GM21528 (cell line): Measurements from ENCODE around the gene NRG3.
"Not testable (repeated sequence)": the region's sequence is repeated elsewhere in the genome, so short reads cannot be mapped to it uniquely, and the experiment has no call there.

Source experiments
- ATAC-seq: cut with Tn5 transposase; IDR thresholded peaks from one replicate; pipeline ENCODE4 v1.9.1; 2021; ENCODE audit warnings: mild to moderate bottlenecking, moderate library complexity; ENCODE audit not compliant: unreplicated experiment, low FRiP score

NRG3 gene

DNA sequence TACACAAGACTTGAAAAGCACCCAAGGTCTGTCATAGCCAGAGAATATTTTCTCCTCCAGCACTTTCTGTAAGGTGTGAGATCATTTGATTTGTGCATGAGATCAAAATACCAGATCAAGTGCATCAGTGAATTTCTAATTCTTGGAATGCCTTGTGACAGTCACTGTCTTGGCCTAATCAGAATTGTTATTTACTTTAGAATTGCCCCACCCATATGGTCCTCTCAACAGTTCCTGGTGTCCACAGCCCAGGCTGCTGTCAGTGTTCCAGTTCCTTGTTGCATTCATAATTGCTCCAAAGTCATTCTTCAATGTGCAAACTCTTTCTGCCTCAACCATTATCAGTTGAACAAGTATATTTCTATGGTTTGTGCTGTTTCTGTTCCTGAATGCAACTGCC lies 770.2 kb downstream of the NRG3 start:
- no peak for ATAC-seq

DNA sequence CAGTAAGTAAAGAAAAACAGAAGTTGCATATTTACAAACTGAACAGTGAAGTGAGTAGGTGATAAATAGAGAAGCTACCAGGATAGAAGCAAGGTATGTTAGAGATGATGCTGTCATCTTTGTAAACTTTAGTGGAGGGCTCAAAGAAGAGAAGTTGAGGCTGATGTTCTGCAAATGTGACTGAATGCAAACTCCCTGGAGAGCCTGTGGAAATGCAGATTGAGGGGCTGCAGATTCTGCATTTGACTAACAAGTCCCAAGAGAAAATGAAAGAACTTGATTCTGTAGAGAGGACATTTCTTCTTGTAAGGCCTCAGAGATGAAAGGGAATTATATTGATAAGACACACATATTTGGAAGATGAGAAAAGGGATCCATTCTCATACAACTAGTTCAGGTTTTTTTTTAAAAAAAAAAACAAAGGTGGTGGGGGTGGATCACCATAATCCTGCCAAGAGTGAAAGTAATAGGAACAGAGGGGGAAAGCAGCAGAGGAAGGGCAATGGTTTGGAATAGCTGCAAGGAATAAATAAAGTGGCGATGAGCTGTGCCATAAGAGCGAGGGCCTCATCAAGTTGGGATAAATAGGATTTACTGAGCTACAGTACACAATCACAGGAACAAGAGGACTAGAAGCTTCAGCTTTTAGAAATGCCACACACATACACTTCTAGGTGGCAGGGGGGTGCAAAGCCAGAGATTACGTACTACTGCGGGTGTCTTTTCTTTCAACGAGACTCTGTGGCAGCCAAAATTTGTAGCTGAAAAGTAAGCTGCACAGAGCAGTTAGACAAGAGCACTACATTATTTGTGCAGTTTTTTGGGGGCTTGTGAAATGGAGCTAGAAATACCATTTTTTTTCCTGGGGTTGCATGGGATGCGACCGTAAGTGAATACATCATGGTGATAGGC lies 778.5 kb downstream of the NRG3 start:
- ATAC-seq, result no peak

DNA sequence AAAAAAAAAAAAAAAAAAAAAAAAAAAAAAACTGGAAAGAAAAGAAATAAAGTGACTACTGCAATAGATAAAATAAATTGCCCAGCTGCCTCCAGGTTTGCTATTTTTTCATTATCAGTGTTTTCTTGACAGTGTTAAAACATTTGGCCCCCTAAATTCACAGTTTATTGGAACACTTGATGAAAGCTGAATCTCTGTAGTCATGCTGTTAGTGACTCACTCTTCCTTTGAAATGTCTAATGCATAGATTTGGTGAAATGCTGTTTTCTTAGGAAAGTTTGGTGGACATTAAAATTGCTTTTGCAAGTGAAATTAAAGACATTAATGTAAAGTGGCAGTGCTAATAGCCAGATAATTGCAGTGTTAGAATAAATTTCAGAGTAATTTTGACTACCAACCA lies 785.2 kb downstream of the NRG3 start:
- no peak for ATAC-seq

DNA sequence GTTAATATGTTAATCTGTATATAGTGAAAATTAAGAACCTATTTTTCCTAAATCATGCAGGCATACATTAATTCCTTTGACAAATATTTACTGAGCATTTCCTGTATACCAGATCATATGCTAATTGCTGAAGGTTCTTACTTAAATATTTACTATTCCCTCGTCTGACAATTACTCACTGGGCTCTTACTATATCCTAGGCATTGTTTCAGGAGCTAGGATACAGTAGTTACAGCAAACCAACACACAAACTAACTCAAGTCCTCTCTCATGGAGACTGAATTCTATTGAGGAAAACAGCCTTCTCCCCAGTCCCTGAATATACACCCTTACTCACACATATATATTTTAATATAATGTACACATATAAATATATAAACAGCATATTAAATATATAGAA lies 786.0 kb downstream of the NRG3 start:
- no peak for ATAC-seq

DNA sequence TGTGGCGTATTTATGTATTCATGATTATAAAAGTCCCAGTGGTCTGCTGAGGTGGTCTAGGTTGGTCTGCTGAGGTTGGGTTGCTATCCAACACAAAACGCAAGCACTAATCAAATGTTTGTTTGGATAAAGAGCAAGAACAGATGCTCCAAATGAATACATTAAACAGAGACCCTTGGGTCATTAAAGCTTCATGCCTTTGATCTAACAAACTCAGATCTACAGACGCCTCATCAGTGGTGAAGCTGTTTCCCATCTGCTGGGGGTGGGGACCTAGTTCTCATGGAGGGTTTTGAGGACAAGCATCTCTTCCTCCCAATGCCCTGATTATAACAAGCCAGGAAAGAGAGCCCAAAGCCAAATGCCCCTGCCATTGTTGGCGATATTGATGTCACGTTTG lies 786.7 kb downstream of the NRG3 start:
- ATAC-seq, result no peak

DNA sequence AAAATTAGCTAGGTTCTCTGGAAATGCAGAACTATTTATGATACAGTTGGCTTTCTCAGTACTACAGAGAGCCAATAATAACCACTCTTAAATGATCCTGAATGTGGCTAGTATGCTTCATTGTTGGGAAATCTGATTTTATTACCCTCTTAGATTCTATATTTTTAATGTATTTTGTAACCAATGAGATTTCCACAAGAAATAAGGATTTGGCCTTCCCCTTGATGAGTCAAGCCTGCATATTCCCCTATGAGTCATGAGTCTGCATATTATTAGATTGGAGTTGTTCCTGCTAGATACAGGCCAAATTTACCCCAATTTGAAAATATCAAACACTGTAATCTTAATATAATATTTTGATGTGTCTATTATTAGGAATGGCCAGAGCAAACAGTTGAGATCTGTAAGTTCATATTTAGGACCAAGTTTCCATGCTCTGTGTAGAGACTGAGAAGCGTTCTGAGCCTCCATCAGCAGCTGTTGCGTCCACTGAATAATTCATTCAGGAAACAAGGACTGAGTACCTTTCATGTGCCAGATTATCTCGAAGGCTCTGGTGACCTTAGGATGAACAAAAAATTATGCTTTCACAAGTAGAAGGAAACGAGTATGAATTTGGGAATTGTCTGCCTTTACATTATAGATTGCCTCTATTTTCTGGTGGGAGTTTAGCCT lies 793.4 kb downstream of the NRG3 start:
- no peak for ATAC-seq

DNA sequence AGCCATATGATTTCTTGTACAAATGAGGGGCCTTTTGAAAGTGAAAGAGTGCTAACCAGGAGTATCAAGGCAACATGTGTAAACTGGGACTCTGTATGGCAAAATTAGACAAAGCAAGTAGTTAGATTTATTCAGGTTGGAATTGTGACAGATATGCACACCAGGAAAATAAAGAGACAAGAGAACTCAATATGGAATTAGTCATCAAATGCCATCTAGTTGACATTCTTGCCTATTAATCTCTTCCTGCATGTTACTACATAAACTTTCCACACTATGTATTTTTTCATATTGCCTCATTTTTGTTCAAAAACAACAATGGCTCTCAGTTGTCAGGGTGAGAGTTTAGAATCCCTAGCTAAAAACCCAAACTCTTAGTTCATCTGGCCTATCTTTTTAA lies 799.0 kb downstream of the NRG3 start:
- no peak for ATAC-seq

DNA sequence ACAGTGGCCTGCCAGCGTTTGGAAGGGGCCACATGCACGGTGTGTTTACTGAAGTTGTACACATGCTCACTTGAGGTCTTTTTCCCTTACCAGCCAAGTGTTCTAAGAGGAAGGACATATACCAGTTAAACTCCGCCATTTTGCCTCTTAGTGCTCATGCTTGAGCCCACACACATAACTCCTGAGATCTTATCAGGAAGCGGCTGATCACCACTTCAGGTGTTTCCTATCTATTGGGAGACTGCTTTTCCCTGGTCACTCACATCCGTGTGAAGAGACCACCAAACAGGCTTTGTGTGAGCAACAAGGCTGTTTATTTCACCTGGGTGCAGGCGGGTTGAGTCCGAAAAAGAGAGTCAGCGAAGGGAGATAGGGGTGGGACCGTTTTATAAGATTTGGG lies 802.9 kb downstream of the NRG3 start:
- ATAC-seq, result not testable (repeated sequence)

DNA sequence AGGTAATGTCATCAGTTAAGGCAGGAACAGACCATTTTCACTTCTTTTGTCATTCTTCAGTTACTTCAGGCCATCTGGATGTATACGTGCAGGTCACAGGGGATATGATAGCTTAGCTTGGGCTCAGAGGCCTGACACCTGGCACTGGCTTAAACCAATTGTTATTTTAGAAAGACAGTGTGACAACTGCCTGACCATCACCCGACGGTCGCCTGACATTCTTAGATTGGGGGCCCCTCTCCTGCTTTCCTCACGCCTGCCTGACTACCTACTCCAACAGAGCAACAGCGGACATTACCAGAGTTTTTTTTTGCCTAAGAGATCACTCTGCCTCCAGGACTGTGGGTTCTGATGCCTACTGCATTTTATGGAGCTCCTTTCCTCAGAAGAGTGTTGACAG lies 803.5 kb downstream of the NRG3 start:
- ATAC-seq, result not testable (repeated sequence)

DNA sequence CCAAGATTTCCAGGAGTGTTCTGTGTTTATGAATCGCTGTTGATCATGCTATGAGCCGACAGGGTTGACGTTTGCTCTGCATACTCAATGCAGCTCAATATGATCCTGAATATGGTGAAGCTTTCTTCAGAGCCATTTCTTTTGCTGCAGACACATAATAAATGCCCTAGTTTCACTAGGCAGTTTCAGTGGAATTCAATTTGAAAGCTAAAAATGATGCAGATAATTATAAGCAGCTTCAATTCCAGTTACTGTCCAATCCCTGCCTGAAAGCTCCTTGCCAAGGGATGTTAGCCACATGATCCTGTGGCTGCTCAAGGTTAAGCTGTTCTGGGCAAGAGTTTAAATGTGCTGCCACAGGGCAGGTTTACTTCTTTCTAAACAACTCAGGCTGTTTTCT lies 805.6 kb downstream of the NRG3 start:
- ATAC-seq, result no peak

DNA sequence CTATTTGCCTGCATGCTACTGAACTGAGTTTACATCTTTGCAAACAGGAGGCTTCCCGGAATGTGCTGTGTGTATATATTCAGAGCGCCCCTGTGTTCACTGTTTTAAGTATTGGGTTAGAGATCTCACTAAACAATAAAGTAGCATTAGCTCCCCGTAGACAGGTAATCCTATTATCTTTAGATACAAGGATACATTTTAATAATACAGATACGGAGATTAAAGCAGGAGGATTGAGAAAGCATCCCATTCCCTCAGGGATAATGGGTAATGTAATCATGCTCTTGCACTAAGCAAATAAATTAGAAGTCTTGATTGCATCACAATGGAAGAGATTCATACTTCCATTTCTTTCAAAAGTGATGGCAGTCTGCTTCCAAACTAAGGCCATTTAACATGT lies 809.0 kb downstream of the NRG3 start:
- no peak for ATAC-seq

DNA sequence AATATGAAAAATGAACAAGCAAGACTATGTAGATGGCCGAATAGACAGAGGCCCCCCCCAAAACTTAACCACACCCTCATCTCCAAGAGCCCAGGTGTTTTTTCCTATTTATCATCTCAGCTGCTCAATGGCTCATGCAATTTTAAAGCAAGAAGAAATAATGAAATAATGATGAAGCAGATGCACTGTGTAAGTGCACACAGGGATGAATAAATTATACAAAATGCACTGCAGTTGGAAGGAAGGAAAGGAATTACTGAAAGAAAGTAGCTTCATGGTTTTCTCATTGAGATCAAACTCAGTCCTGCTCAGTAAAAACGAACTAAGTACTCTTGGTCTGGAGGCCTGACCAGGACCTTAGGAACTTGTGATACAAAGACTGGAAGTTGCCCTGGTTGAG lies 810.1 kb downstream of the NRG3 start:
- ATAC-seq, result no peak

DNA sequence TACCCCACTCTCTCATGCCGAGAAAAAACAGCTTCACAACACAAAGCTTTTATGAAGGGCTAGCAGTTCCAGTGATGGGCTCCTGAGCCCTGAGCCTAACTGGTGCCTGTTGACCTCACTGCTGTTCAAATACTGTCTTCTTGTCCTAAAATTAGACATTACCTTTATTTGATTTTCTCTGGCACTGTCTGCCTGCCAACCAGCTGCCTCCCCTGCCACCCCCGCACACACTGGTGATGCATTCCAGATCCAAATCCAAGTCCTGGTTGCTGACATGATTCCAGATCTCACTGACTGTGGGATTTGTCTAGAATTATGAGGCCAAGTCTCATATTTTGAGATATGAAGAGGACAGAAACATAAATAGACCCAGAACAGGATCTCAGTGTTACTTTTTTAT lies 816.2 kb downstream of the NRG3 start:
- no peak for ATAC-seq

DNA sequence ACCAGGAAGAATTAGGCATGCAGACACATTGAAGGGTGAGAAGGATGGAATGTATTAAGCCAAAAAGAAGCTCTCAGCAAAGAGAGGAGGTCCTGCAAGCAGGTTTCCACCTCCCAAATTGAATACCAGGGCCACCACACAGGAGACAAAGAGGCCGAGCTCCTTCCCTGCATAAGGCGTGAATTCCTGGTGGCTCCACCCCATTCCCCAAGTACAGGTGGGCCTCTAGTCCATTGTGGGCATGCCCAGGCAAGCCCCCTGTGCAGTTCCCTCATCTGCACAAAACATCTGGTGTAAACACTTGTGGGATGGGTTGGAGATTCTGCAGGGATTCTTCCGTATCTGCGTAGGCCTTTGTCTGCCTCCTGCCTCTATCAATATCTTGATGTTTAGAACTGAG lies 817.5 kb downstream of the NRG3 start:
- no peak for ATAC-seq

DNA sequence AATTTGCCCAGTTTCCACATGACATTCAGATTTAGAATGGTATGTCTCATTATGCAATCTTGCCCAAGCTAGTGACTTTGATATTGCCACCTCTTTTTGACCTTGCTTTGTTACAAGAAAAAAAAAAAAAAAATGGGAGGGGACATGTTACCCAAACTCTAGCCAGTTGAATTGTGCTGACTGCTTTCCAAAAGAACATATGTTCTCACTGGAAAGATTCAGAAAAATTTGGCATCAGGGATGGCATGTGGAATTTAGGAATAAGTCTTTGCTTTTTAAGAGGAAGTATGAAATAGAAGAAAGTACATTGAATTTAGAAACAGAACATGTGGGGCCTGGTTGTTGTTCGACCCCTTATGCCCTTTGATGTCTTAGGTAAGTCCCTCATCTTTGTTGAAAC lies 846.8 kb downstream of the NRG3 start:
- ATAC-seq, result no peak

DNA sequence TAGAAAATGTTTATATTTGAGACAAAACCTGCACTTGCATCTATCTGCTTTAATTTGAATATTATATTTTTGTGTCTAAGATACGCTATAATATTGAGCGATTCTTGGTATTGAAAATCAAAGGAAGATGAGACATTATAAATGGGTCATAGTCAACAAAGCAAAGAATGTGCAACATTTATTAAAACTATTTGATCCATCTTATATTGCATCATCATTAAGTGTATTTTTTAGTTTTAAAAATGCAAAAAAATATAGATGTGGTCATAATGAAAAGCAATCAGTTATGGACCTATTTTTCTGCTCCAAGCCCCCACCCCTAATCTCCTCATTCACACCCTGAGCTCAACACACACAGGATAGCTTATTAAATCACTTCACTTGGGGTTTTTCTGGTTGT lies 847.3 kb downstream of the NRG3 start:
- no peak for ATAC-seq

DNA sequence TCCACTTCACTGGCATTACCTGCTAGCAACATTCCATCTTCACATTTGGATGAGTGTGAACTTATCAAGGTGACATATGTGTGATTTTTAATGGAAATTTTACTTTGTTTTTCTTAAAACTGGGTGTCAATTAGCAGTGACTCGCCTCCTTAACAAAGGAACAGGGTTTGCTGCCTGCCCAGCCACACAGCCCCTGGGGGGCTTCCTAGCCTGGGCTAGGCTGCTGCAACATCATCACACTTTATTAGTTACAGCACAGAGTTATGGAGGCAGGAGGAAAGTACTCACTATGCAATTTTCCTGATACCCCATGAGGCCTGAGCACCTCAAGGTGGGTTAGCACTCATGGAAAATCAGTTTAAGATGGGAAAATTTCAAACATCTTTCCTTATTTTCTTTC lies 861.3 kb downstream of the NRG3 start:
- no peak for ATAC-seq

DNA sequence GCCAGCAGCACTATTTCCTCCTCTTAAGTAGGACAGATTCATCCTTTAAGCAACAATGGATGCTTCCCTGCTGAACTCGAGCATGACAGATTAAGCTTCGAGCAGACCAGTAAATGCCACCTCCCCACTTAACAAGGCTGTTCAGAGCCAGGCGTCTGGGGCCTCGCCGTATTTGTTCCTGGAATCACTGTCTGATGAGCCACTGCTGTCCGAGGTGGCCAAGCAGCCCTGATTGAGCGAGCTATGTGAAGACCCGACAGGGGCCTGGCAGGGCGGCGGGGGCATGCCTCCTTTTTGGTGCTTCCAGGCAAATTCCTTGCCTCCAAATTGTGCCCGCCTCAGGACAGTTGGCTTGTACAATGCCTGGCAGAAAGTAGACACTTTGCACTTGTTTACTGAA lies 862.6 kb downstream of the NRG3 start:
- no peak for ATAC-seq

DNA sequence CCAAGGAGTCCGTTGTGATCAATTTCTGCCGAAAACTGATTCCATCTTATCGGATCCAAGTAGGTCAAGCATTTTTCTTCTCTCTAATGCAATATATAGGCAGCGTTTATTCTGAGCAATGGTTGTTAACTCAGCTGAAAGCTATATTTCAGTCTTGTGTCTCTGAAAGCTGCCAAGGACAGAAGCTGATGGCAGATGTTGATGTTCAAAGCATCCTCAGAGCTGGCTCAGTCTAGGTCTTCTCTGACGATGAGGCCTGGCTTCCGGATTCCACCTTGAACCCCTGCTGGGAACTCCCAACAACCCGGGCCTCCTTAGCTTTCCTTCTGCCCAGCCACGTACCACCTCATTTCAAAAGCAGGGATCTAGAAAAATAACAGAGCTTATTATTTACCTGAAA lies 863.6 kb downstream of the NRG3 start:
- no peak for ATAC-seq

DNA sequence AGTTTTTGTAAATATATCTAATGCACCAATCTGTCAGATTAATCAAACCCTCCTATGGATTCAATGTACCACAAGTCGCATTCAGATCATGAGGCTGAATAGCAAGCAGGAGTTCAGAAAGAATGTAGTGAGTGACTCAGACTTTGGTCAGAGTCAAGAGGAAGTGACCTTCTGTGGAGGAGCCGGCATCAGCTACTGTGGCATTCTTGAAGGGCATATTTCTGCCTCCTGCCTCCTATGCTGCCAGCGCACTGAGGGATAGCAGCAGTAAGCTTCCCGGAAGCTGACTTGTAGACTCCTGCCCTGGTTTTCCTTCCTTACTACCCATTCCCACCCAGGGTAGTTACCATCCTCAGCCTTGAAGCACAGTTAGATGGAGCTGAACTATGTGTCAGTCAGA lies 867.5 kb downstream of the NRG3 start:
- ATAC-seq, result no peak

DNA sequence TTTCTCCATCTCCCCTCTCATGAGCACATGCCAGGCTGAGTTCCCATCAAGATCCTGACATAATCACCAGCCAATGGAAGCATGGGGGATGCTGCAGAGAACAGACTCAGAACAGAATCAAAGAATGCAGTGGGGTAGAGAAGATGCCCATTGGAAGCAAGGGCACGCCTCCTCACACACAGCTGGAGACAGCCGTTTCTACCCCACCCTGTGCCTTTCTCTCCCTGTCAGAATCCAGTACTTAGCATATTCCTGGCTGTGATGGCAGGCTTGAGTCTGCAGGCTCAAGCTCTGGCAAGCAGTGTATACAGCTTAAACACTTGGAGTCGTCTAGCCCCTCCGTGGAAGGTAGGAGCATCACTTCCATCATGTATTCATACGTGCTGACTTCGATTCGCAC lies 867.9 kb downstream of the NRG3 start:
- ATAC-seq, result no peak

DNA sequence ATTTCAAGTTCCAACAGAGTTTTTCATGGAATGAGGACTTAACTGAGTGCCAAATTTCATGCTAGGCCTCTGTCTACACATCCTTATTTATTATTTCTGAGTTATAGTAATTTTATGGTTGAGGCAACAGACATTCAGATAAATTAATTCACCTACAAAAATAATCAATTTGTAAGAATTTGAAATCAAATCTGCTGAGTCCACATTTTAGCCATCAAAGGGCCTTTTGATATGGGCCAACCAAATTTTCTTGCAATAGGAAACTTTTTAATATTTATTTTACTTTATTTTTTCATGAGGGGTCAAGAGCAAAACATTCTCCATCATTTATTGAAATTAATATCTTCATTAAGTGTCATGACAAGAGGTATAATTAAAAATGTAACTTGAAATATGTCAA lies 875.5 kb downstream of the NRG3 start:
- ATAC-seq, result no peak
